HepG2 (cell line): ENCODE data around the gene SDR42E2. TPM values are rescaled to one million over a fixed set of nuclear protein-coding genes. Genes with fewer than 3 reads are reported as not detected.

Source experiments
- ADNP ChIP-seq: sonication (generic); formaldehyde crosslinking; IDR thresholded peaks from 2 replicates; pipeline ENCODE4 v1.4.0; 2020; ENCODE audit warnings: missing genetic modification reagents
- ATM ChIP-seq: fragments of 450-650 bp; IDR thresholded peaks from 2 replicates; pipeline ENCODE4 v1.7.1; 2017; ENCODE audit warnings: mild to moderate bottlenecking, borderline replicate concordance
- CENPX ChIP-seq: sonication (generic); formaldehyde crosslinking; IDR thresholded peaks from 2 replicates; pipeline ENCODE4 v1.9.0; 2021; ENCODE audit warnings: mild to moderate bottlenecking, missing genetic modification reagents, moderate library complexity
- KLF11 ChIP-seq: IDR thresholded peaks from 2 replicates; pipeline ENCODE4 v1.6.1; 2016; ENCODE audit warnings: missing compliant biosample characterization
- KMT2A ChIP-seq: sonication (generic); formaldehyde crosslinking; IDR thresholded peaks from 2 replicates; pipeline ENCODE4 v1.4.0; 2020; ENCODE audit warnings: missing genetic modification reagents
- ONECUT2 ChIP-seq: sonication (generic); formaldehyde crosslinking; IDR thresholded peaks from 2 replicates; pipeline ENCODE4 v1.4.0; 2020; ENCODE audit warnings: missing genetic modification reagents
- PHF20 ChIP-seq: sonication (generic); formaldehyde crosslinking; IDR thresholded peaks from 2 replicates; pipeline ENCODE4 v1.5.0; 2020; ENCODE audit warnings: mild to moderate bottlenecking, missing genetic modification reagents
- ZMYM4 ChIP-seq: sonication (generic); formaldehyde crosslinking; IDR thresholded peaks from 2 replicates; pipeline ENCODE4 v1.8.1; 2023; ENCODE audit warnings: mild to moderate bottlenecking, missing genetic modification reagents
- ZNF136 ChIP-seq: sonication (generic); formaldehyde crosslinking; IDR thresholded peaks from 2 replicates; pipeline ENCODE4 v1.8.1; 2022; ENCODE audit warnings: low read depth, mild to moderate bottlenecking, moderate library complexity, missing genetic modification reagents
- ZNF17 ChIP-seq: sonication (generic); formaldehyde crosslinking; IDR thresholded peaks from 2 replicates; pipeline ENCODE4 v1.5.0; 2020; ENCODE audit warnings: mild to moderate bottlenecking, missing genetic modification reagents
- ZNF234 ChIP-seq: sonication (generic); formaldehyde crosslinking; conservative IDR thresholded peaks from 2 replicates; pipeline ENCODE4 v1.5.1; 2020; ENCODE audit warnings: mild to moderate bottlenecking, missing genetic modification reagents
- ZNF605 ChIP-seq: sonication (generic); formaldehyde crosslinking; IDR thresholded peaks from 2 replicates; pipeline ENCODE4 v1.8.0; 2022; ENCODE audit warnings: mild to moderate bottlenecking, missing genetic modification reagents
- ZNF724P ChIP-seq: sonication (generic); formaldehyde crosslinking; IDR thresholded peaks from 2 replicates; pipeline ENCODE4 v1.8.0; 2022; ENCODE audit warnings: missing genetic modification reagents, borderline replicate concordance
- ZNF878 ChIP-seq: sonication (generic); formaldehyde crosslinking; IDR thresholded peaks from 2 replicates; pipeline ENCODE4 v1.8.1; 2023; ENCODE audit warnings: mild to moderate bottlenecking, missing genetic modification reagents, moderate library complexity
- polyA plus RNA-seq, 8 experiments: library from polyadenylated mRNA; depleted of rRNA in 3 of 8; stranded (reverse) in 7 of 8; unstranded in 1 of 8; fragments of >200 nt; fragmentation: Illumina TruSeq in 4 of 8; extraction: Trizol in 4 of 8; gene quantifications; 2 replicates each; pipeline versions ENCODE4 v1.2.1 to v1.2.3, GENCODE V29; 2011 to 2016; ENCODE audit warnings: low read depth in 4 of 8, missing spikeins in 1 of 8, mixed read lengths in 1 of 8; ENCODE audit not compliant: insufficient read depth in 1 of 8
- total RNA-seq, 5 experiments: library from RNA; depleted of rRNA; stranded (reverse); fragments of >200 nt; fragmentation: Illumina TruSeq; extraction: Trizol; gene quantifications; 2 replicates each; pipeline ENCODE4 v1.2.3, GENCODE V29; 2016; ENCODE audit warnings: low read depth in 1 of 5
- TF ChIP-seq, protein P1 (sequence below): sonication (generic); formaldehyde crosslinking; IDR thresholded peaks from 2 replicates; pipeline ENCODE4 v1.4.0; 2020; ENCODE audit warnings: missing genetic modification reagents, low read depth, mild to moderate bottlenecking, borderline replicate concordance
- TF ChIP-seq, protein P2 (sequence below): sonication (generic); formaldehyde crosslinking; IDR thresholded peaks from 2 replicates; pipeline ENCODE4 v1.8.1; 2022; ENCODE audit warnings: mild to moderate bottlenecking, missing genetic modification reagents
- TF ChIP-seq, protein P3 (sequence below): sonication (generic); formaldehyde crosslinking; IDR thresholded peaks from 2 replicates; pipeline ENCODE4 v1.4.0; 2020; ENCODE audit warnings: missing genetic modification reagents

The SDR42E2 gene
- total and polyA plus RNA-seq, 2 of the 13 experiments (the other 11 are each of a cell fraction or from before 2014, with no cell fraction given), result 0.05 to 0.11 TPM

DNA sequence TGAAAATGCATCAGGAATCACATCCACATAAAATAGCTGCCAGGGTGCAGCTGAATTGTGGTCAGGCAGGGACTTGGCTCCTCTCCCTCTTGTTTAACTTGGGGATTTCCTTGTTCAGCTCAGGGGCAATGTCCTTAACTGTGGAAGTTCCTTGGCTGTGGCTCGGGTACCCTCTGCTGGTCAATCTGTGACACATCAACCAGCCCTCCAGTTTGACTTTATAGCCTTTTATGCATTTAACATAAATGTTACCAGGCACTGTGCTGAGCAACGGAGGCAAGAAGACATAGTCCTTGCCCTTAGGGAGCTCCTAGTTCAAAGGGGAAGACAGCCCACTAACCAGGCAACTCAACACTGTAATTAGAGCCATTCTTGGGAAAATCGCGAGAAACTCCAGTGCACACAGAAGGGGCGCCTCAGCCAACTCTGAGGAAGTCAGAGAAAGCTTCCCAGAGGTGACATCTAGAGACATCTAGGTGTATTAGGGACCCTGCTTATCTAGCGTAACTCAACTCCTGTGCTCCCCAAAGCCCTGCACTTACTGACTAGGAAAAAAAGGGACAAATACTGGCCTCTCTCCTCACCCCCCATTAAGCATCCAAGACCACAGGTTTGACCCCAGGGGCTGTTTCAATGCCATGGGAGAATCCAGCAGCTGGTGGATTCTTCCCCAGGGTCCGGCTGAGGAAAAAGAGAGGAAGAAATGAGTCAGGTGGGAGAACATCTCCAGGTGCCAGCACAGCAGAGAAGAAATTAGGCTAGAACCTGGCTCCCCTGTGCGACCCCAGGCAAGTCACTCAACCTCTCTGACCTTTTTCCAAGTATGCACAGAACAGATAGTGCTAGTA, 26.5 kb downstream of the SDR42E2 start (continued):
- TF ChIP-seq, protein P1, sequence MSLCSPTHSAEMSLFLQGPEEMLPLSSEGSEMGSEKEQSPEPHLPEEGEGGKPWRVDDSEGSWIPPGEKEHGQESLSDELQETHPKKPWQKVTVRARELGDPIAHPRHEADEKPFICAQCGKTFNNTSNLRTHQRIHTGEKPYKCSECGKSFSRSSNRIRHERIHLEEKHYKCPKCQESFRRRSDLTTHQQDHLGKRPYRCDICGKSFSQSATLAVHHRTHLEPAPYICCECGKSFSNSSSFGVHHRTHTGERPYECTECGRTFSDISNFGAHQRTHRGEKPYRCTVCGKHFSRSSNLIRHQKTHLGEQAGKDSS, result peak; percentile 36; the same call in 1 of the 2 replicates
- TF ChIP-seq, protein P2, sequence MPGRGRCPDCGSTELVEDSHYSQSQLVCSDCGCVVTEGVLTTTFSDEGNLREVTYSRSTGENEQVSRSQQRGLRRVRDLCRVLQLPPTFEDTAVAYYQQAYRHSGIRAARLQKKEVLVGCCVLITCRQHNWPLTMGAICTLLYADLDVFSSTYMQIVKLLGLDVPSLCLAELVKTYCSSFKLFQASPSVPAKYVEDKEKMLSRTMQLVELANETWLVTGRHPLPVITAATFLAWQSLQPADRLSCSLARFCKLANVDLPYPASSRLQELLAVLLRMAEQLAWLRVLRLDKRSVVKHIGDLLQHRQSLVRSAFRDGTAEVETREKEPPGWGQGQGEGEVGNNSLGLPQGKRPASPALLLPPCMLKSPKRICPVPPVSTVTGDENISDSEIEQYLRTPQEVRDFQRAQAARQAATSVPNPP (CRISPR knock-in tag), result no peak
- TF ChIP-seq ZNF17 (CRISPR knock-in tag) (no peak), ZNF605 (CRISPR knock-in tag) (no peak), ZNF234 (CRISPR knock-in tag) (no peak), ZMYM4 (CRISPR knock-in tag) (peak; percentile 48; the same call in 1 of the 2 replicates), ZNF878 (CRISPR knock-in tag) (no peak), ATM (no peak), ZNF724P (CRISPR knock-in tag) (no peak; the same call in 1 of the 2 replicates), KLF11 (CRISPR knock-in tag) (no peak; the same call in 1 of the 2 replicates), ADNP (CRISPR knock-in tag) (no peak), CENPX (CRISPR knock-in tag) (no peak), ONECUT2 (CRISPR knock-in tag) (no peak), KMT2A (CRISPR knock-in tag) (no peak), ZNF136 (CRISPR knock-in tag) (no peak), PHF20 (CRISPR knock-in tag) (no peak)
- TF ChIP-seq, protein P3, sequence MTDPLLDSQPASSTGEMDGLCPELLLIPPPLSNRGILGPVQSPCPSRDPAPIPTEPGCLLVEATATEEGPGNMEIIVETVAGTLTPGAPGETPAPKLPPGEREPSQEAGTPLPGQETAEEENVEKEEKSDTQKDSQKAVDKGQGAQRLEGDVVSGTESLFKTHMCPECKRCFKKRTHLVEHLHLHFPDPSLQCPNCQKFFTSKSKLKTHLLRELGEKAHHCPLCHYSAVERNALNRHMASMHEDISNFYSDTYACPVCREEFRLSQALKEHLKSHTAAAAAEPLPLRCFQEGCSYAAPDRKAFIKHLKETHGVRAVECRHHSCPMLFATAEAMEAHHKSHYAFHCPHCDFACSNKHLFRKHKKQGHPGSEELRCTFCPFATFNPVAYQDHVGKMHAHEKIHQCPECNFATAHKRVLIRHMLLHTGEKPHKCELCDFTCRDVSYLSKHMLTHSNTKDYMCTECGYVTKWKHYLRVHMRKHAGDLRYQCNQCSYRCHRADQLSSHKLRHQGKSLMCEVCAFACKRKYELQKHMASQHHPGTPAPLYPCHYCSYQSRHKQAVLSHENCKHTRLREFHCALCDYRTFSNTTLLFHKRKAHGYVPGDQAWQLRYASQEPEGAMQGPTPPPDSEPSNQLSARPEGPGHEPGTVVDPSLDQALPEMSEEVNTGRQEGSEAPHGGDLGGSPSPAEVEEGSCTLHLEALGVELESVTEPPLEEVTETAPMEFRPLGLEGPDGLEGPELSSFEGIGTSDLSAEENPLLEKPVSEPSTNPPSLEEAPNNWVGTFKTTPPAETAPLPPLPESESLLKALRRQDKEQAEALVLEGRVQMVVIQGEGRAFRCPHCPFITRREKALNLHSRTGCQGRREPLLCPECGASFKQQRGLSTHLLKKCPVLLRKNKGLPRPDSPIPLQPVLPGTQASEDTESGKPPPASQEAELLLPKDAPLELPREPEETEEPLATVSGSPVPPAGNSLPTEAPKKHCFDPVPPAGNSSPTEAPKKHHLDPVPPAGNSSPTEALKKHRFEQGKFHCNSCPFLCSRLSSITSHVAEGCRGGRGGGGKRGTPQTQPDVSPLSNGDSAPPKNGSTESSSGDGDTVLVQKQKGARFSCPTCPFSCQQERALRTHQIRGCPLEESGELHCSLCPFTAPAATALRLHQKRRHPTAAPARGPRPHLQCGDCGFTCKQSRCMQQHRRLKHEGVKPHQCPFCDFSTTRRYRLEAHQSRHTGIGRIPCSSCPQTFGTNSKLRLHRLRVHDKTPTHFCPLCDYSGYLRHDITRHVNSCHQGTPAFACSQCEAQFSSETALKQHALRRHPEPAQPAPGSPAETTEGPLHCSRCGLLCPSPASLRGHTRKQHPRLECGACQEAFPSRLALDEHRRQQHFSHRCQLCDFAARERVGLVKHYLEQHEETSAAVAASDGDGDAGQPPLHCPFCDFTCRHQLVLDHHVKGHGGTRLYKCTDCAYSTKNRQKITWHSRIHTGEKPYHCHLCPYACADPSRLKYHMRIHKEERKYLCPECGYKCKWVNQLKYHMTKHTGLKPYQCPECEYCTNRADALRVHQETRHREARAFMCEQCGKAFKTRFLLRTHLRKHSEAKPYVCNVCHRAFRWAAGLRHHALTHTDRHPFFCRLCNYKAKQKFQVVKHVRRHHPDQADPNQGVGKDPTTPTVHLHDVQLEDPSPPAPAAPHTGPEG (CRISPR knock-in tag), result peak; percentile 49; the same call in 1 of the 2 replicates
